Stimulated activated CD8-positive, alpha-beta memory T cell treated with anti-CD3 and anti-CD28 coated beads, Interleukin-15, amount 100 ng/mL, for 4 hours (primary cell): ENCODE measurements around the gene BBS5.
"Not testable (repeated sequence)": the region's sequence is repeated elsewhere in the genome, so short reads cannot be mapped to it uniquely, and the experiment has no call there.

Experiments
- DNase-seq, 2 donors: peaks; one replicate each; pipeline ENCODE4 v3.0.0-alpha.2; 2020; ENCODE audit warnings: low read depth in 2 of 2

BBS5 gene

GRCh38 chr2:169486487-169486886 lies 7.2 kb downstream of the BBS5 start:
- no peak for DNase-seq

GRCh38 chr2:169490834-169491233 lies 11.5 kb downstream of the BBS5 start:
- no peak for DNase-seq

- no peak for DNase-seq
Measured at GRCh38 chr2:169491378-169491777, 12.1 kb downstream of the BBS5 start.

- no peak for DNase-seq
Measured at GRCh38 chr2:169493360-169493759, 14.1 kb downstream of the BBS5 start.

- no peak for DNase-seq
Measured at GRCh38 chr2:169495310-169495928, 16.1 kb downstream of the BBS5 start.

GRCh38 chr2:169504651-169505050 lies 25.4 kb downstream of the BBS5 start:
- no peak for DNase-seq

- no peak for DNase-seq
Measured at GRCh38 chr2:169507698-169508097, 28.4 kb downstream of the BBS5 start.

- no peak for DNase-seq
Measured at GRCh38 chr2:169509298-169509885, 30.1 kb downstream of the BBS5 start, which contains the start of gene KLHL41. KLHL41 (plus strand) TSS chr2:169509702; CDS start chr2:169509779, 77 bp downstream.

GRCh38 chr2:169509955-169510354 lies 30.7 kb downstream of the BBS5 start:
- no peak for DNase-seq

GRCh38 chr2:169510496-169510895 lies 31.2 kb downstream of the BBS5 start:
- DNase-seq: no peak

GRCh38 chr2:169511818-169512217 lies 32.5 kb downstream of the BBS5 start:
- DNase-seq: no peak

GRCh38 chr2:169512525-169512924 lies 33.2 kb downstream of the BBS5 start:
- DNase-seq: no peak

GRCh38 chr2:169513094-169513493 lies 33.8 kb downstream of the BBS5 start:
- no peak for DNase-seq

- no peak for DNase-seq
Measured at GRCh38 chr2:169513926-169514325, 34.6 kb downstream of the BBS5 start.

- not testable (repeated sequence) for DNase-seq
Measured at GRCh38 chr2:169514758-169515157, 35.5 kb downstream of the BBS5 start.

GRCh38 chr2:169516488-169516995 lies 37.2 kb downstream of the BBS5 start:
- not testable (repeated sequence) for DNase-seq

GRCh38 chr2:169520896-169521295 lies 41.6 kb downstream of the BBS5 start:
- DNase-seq: no peak

- DNase-seq: no peak
Measured at GRCh38 chr2:169523681-169524080, 44.4 kb downstream of the BBS5 start.

GRCh38 chr2:169525434-169525833 lies 46.1 kb downstream of the BBS5 start:
- DNase-seq: no peak

- DNase-seq: no peak
Measured at GRCh38 chr2:169526451-169526850, 47.2 kb downstream of the BBS5 start.

- DNase-seq: peak; percentile 9 to 48
Measured at GRCh38 chr2:169528271-169528701, 49.0 kb downstream of the BBS5 start.

GRCh38 chr2:169539460-169539859 lies 60.2 kb downstream of the BBS5 start:
- not testable (repeated sequence) for DNase-seq

GRCh38 chr2:169540146-169540545 lies 60.9 kb downstream of the BBS5 start:
- no peak for DNase-seq
